CD4-positive, alpha-beta T cell (primary cell): ENCODE measurements around the gene TMEM213. TPM values are rescaled to one million over a fixed set of nuclear protein-coding genes. Genes with fewer than 3 reads are reported as not detected.

Experiments
- ATAC-seq: fragments of 200-7000 bp; cut with Tn5 transposase; one replicate; pipeline ENCODE4 v1.10.0; 2022; ENCODE audit warnings: mild to moderate bottlenecking; ENCODE audit not compliant: poor library complexity
- CTCF ChIA-PET: fragments of 350-600 bp; sonication (Branson Sonifier 250); formaldehyde crosslinking; loops from one replicate; lab custom pipeline; 2021; ENCODE audit warnings: antibody characterized with exemption, inconsistent platforms; lab: Charles Lee
- POLR2A ChIA-PET: fragments of 350-600 bp; sonication (Branson Sonifier 250); formaldehyde crosslinking; loops from one replicate; lab custom pipeline; 2021; ENCODE audit warnings: antibody characterized with exemption, inconsistent platforms; lab: Charles Lee
- DNase-seq, 14 experiments: peaks; one replicate each; pipeline ENCODE4 v3.0.0-alpha.2; 2013 to 2020; ENCODE audit warnings: mixed read lengths in 2 of 14
- H3K27ac ChIP-seq, 2 donors: one replicate each; pipeline versions ENCODE4 v1.5.1 to v1.7.0; 2013; ENCODE audit warnings: low read length in 2 of 2, low read depth in 1 of 2, mild to moderate bottlenecking in 1 of 2
- H3K27me3 ChIP-seq, 2 experiments: 1 replicate in 1 of 2; 2 replicates in 1 of 2; pipeline versions ENCODE4 v1.6.1 to v1.7.0; 2013; ENCODE audit warnings: low read length in 2 of 2, control low read depth in 1 of 2, mild to moderate bottlenecking in 1 of 2, moderate library complexity in 1 of 2; ENCODE audit not compliant: insufficient read depth in 2 of 2, control insufficient read depth in 1 of 2
- H3K36me3 ChIP-seq: one replicate; pipeline ENCODE4 v1.6.1; 2013; ENCODE audit warnings: low read length, control low read depth; ENCODE audit not compliant: insufficient read depth
- H3K4me1 ChIP-seq: one replicate; pipeline ENCODE4 v1.6.1; 2013; ENCODE audit warnings: low read length, control low read depth; ENCODE audit not compliant: insufficient read depth
- H3K4me3 ChIP-seq: one replicate; pipeline ENCODE4 v1.5.1; 2013; ENCODE audit warnings: mild to moderate bottlenecking, low read length, moderate library complexity
- H3K9me3 ChIP-seq, 2 experiments: 1 replicate in 1 of 2; 2 replicates in 1 of 2; pipeline versions ENCODE4 v1.6.1 to v1.7.0; 2013; ENCODE audit warnings: low read length in 2 of 2, mild to moderate bottlenecking in 2 of 2, control low read depth in 1 of 2, moderate library complexity in 1 of 2; ENCODE audit not compliant: control insufficient read depth in 1 of 2, insufficient read depth in 1 of 2
- H3K27ac Mint-ChIP-seq: one replicate; pipeline ENCODE4 v1.8.0; 2020; ENCODE audit warnings: mixed read lengths
- H3K27me3 Mint-ChIP-seq: one replicate; pipeline ENCODE4 v1.8.0; 2021; ENCODE audit warnings: mixed read lengths
- H3K36me3 Mint-ChIP-seq: one replicate; pipeline ENCODE4 v1.8.0; 2021; ENCODE audit warnings: low read depth, mixed read lengths
- H3K4me1 Mint-ChIP-seq: one replicate; pipeline ENCODE4 v1.8.0; 2021; ENCODE audit warnings: low read depth, mixed read lengths
- H3K4me3 Mint-ChIP-seq: one replicate; pipeline ENCODE4 v1.8.0; 2020; ENCODE audit warnings: mild to moderate bottlenecking, mixed read lengths
- H3K9me3 Mint-ChIP-seq: one replicate; pipeline ENCODE4 v1.8.0; 2020; ENCODE audit warnings: mixed read lengths
- intact Hi-C, 2 experiments: fragments of 100-400 bp; cut with DNase I in 1 of 2; cut with micrococcal nuclease in 1 of 2; formaldehyde crosslinking; loops; one replicate each; pipeline versions ENCODE4 v1.15.1 to v1.9.0; 2023 to 2025; cut with DNase I, micrococcal nuclease
- total RNA-seq, 174 experiments: library from RNA in 2 of 174; stranded (reverse) in 2 of 174; gene quantifications; one replicate each; pipeline ENCODE4 v1.2.3 and lab custom pipeline; 2021 to 2026
- TF ChIP-seq, protein P1 (sequence below): fragments of 200-600 bp; IDR thresholded peaks from one replicate; pipeline ENCODE4 v1.8.0; 2022; ENCODE audit warnings: antibody characterized with exemption, mild to moderate bottlenecking

The TMEM213 gene
- total RNA-seq, 2 experiments from 2014 or later: not detected

DNA sequence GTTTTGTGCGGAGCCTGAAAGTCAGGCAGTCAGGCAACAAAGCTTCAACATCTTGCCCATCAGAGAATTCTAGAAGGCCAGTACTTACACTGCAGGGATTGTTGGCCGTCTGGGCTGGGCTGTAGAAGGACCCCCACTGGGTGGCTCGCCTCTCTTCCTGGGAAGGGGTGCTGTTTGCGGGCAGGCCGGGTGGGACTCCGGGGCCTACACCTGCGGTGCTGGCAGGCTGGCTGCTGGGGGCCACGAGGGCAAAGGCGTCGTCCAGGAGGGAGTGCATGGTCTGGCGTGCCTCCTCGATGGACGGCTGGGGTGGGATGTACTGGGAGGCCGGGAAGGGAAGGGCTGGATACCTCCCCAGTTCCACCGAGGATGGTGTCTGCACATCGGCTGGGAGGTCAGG lies 63.3 kb downstream of the TMEM213 start:
- Histone ChIP-seq H3K4me3 (no peak overlapping the region), H3K27me3 (no peaks in the 10 kb centered on the region), H3K9me3 (peaks cover 0 to 12% of the 10 kb centered on the region in 2 experiments), H3K27ac (no peak overlapping the region), H3K36me3 (no peaks in the 10 kb centered on the region), H3K4me1 (no peaks in the 10 kb centered on the region)
- Mint-ChIP-seq H3K9me3 (peaks cover 5% of the 10 kb centered on the region), H3K4me1 (no peaks in the 10 kb centered on the region), H3K4me3 (no peak overlapping the region), H3K27me3 (no peaks in the 10 kb centered on the region), H3K27ac (no peak overlapping the region), H3K36me3 (no peaks in the 10 kb centered on the region)
- ATAC-seq (no peak), DNase-seq (no peak)
- POLR2A ChIA-PET: no interaction called here
- CTCF ChIA-PET: interaction anchor here (0.5 kb wide), 1 partner anchor 850 kb away, joined by 3 read pairs; no protein-coding TSS in a partner anchor
- intact Hi-C loops: loop anchor here in 1 of 2 experiments (10.0 kb wide), 2 partner anchors 396 to 856 kb away; partner anchors contain the start of genes CREB3L2 and TRIM24
- TF ChIP-seq, protein P1, sequence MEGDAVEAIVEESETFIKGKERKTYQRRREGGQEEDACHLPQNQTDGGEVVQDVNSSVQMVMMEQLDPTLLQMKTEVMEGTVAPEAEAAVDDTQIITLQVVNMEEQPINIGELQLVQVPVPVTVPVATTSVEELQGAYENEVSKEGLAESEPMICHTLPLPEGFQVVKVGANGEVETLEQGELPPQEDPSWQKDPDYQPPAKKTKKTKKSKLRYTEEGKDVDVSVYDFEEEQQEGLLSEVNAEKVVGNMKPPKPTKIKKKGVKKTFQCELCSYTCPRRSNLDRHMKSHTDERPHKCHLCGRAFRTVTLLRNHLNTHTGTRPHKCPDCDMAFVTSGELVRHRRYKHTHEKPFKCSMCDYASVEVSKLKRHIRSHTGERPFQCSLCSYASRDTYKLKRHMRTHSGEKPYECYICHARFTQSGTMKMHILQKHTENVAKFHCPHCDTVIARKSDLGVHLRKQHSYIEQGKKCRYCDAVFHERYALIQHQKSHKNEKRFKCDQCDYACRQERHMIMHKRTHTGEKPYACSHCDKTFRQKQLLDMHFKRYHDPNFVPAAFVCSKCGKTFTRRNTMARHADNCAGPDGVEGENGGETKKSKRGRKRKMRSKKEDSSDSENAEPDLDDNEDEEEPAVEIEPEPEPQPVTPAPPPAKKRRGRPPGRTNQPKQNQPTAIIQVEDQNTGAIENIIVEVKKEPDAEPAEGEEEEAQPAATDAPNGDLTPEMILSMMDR: no peak

DNA sequence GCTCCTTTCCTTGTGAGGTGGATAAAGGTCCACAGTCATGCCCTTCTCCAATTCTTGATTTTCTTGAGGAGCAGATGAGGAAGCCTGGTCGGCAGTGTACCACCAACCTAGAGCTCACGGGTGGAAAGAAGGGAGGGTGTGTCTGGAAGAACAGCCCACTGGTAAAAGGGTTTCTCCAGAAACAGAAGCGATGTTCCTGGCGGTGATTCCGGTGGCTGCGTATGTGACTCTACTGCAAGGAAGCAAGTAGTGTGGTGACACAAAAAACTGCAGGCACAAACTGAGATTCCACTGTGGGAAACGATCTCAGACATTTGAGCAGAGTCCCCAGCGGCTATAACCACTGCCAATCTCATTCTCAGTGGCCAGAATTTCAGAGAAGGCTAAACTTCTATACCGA lies 66.1 kb downstream of the TMEM213 start:
- DNase-seq (no peak), ATAC-seq (no peak)
- H3K27me3 Mint-ChIP-seq: peaks cover 3% of the 10 kb centered on the region
- Histone ChIP-seq H3K36me3 (no peaks in the 10 kb centered on the region), H3K27me3 (no peaks in the 10 kb centered on the region), H3K4me3 (no peak overlapping the region), H3K27ac (no peak overlapping the region), H3K9me3 (no peaks in the 10 kb centered on the region), H3K4me1 (no peaks in the 10 kb centered on the region)
- CTCF ChIA-PET: no interaction called here
- no peaks in the 10 kb centered on the region for H3K36me3 Mint-ChIP-seq
- POLR2A ChIA-PET: no interaction called here
- H3K4me1 Mint-ChIP-seq: no peaks in the 10 kb centered on the region
- TF ChIP-seq, protein P1: no peak
- no peak overlapping the region for H3K4me3 Mint-ChIP-seq
- intact Hi-C loops: loop anchor here (2.0 to 10.0 kb wide), 3 partner anchors 399 to 859 kb away; partner anchors contain the start of genes CREB3L2 (in 1 of the 2) and TRIM24 (in 1 of the 2)
- no peaks in the 10 kb centered on the region for H3K9me3 Mint-ChIP-seq
- no peak overlapping the region for H3K27ac Mint-ChIP-seq

DNA sequence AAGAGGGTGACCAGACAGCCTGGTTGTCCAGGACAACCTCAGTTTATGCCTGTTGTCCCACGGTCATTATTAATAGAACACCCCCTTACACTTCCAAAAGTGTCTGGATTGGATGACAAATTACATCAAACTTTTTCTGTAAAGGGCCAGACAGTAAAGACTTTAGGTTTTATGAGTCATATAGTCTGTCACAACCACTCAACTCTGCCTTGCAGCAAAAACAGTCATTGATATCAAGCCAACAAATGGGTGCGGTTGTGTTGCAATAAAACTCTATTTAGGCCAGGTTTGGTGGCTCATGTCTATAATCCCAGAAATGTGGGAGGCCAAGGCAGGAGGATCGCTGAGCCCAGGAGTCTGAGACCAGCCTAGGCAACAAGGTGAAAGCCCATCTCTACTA lies 66.9 kb downstream of the TMEM213 start:
- H3K4me1 ChIP-seq: no peaks in the 10 kb centered on the region
- Mint-ChIP-seq H3K27ac (no peak overlapping the region), H3K27me3 (peaks cover 4% of the 10 kb centered on the region), H3K36me3 (no peaks in the 10 kb centered on the region), H3K4me3 (no peak overlapping the region), H3K4me1 (no peaks in the 10 kb centered on the region), H3K9me3 (no peaks in the 10 kb centered on the region)
- H3K4me3 ChIP-seq: no peak overlapping the region
- ATAC-seq: no peak
- H3K9me3 ChIP-seq: no peaks in the 10 kb centered on the region
- no peak overlapping the region for H3K27ac ChIP-seq
- CTCF ChIA-PET: no interaction called here
- no peaks in the 10 kb centered on the region for H3K27me3 ChIP-seq
- H3K36me3 ChIP-seq: no peaks in the 10 kb centered on the region
- DNase-seq: peak in 1 of 14 experiments; percentile 19
- POLR2A ChIA-PET: no interaction called here
- TF ChIP-seq, protein P1: no peak
- intact Hi-C loops: loop anchor here (2.0 to 10.0 kb wide), 5 partner anchors 400 to 962 kb away; partner anchors contain the start of genes CREB3L2 (in 1 of the 2) and TRIM24 (in 1 of the 2)
